Measurements from ENCODE around the gene TDRD9. TPM values are rescaled to one million over a fixed set of nuclear protein-coding genes. Genes with fewer than 3 reads are reported as not detected.

Gene TDRD9
- total RNA-seq, 1 experiment from 2014 or later: not detected

DNA sequence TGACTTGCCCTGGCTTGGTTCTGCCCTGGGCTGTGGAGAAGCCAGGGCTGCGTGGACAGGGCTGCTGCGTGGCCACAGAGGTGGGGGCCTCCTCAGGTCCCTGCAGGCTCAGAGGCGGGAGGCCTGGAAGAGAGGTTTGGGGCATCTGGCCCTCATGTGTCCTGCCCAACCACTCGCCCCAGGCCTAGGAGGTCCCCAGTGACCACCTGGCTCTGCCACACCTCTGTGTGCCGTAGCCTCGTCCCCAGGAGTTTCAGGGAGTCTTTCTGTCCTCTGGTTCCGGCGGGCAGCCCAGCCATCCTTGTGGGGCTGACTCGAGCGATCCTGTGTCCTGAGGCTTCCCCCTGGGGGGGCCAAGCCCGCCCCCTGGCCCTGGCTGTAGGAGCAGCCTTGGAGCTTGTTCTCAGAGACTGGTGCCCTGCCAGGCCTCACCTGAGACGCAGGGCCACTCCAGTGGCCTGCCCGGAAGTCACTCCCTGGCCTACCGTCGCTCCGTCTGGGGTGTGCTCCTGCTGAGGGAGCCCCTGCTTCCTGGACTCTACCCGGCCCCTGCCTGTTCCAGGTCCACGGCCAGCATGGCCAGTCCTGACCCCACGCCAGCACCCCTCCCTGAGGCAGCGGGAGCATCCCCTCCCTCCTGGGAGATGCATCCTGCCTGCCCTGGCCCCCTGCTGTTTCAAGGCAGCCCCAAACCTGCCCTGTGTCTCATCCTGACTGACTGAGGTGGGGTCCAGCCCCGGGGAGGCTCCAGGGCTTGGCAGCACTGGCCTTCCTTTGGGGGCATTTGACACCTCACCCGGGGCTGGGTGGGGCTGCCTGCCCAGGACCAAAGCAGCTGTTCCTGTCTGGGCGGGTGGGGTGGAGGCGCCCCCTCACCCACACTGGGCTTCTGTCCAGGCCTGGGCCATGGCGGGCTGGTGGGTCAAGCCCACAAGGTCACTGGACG is 171.1 kb downstream of the TDRD9 start:
- DNase-seq (ENCODE audit: extremely low read depth, low read depth): no peak

DNA sequence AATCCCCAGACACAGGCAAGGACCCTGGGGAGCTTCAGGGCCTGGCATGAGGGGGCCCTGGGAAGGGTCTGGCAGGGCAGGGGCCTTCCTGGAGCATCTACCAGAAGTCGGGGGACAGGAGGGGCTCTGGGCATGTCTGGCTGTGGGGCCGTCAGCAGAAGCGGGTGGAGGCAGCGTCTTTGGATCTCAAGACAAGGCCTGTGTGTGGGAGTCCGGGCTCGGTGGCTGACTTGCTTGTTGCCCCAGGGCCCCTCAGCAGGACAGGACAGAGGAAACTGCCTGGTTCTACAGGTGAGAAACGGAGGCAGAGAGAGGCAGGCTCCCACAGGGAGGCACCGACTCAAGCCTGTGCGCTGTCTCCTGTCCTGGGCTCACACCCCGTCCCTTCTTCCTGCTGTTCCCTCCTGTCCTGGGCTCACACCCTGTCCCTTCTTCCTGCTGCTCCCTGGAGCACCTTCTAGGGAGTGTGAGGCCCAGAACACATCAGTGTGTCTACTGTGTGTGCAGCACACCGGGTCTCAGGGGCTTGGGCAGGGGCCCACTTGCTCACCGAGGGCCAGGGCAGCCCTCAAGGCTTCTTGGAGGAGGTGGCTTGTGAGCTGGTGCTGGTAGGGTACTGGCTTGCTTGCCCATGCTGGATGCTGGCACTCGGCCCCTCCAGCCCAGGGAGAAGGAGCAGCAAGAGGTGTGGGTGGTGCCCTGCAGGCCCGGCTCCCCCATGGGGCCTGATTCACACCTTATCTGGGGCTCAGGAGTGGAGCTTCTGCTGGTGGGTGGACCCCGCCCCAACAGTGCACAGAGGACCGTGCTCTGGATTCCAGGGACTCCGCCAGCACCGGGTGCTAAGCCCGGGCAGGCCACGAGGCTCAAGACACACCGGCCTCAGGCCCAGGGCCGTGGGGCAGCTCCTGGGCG is 172.2 kb downstream of the TDRD9 start:
- DNase-seq (ENCODE audit: extremely low read depth, low read depth): no peak

DNA sequence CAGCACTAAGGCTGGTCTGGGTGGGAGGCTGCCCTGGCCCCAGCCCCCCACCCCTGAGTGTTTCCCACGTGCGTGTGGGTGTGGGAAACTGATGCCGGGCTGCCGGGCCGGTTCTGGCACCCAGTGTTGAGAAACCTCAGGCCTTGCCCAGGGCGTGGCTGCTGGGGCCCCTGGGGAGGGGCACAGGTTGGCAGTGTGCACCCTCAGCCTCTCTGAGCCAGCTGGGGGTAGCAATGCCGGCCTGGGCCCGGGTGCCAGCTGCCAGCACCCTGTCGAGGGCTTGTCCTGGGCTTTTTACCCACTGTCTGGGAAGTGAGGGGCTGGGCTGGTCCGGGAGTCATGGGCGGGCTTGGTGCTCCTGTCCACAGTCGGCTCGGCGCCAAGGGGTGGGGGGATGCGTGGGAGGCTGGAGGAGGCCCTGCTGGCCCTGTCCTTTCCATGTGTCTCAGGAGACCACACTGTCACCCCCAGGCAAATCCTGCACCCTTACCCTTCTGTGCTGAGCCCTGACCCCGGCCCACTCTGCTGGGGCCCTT is 172.9 kb downstream of the TDRD9 start:
- no peak for DNase-seq (ENCODE audit: extremely low read depth, low read depth)

DNA sequence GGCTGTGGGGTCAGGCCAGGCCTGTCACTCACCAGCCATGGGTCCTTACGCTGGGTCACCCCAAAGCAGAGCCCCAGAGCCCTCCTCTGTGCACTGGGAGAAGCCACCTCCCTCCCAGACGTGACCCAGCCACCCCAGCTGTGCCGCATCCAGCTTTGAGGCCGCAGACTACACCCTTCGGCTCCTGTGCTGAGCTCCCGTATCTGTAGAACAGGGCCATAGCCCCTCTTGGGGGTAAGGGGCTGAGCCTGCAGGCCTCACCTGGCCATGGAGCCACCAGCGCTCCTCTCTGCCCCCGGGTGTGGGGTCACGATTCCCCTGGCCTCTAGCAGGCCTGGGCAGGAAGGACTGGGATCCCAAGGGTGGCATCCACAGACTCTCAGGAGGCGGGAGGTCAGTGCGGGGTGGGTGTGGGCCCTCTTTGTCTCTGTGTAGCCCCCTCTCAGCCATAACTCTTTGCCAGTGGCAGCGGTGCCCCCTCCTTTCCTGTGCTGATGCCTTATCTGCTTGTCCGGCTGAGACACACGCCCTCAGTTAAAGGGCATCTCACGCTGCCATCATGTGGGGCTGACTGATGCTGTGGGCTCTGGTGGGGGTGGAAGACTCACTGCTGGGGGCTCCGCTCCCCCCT is 173.5 kb downstream of the TDRD9 start:
- DNase-seq (ENCODE audit: extremely low read depth, low read depth): no peak

Small RNA genes lying within 50 kb of the gene (small RNA-seq; reads per million reads assigned to genes)
- gene RN7SL634P: 0 to 0.06 reads per million in 2 experiments

Other genes with a start within 250 kb of the TDRD9 start
- 26.6 and 28.6 TPM in 2 replicates for gene XRCC3, start 213.0 kb upstream of the TDRD9 start, total RNA-seq (2014; rRNA removed; shearing (Covaris generic))
- 17.2 and 25.1 TPM in 2 replicates for gene ZFYVE21, start 212.6 kb upstream of the TDRD9 start, total RNA-seq (2014; rRNA removed; shearing (Covaris generic))
- 1.4 and 1.7 TPM in 2 replicates for gene PPP1R13B, start 80.9 kb upstream of the TDRD9 start, total RNA-seq (2014; rRNA removed; shearing (Covaris generic))
- gene RD3L, start 14.1 kb downstream of the TDRD9 start, total RNA-seq (2014; rRNA removed; shearing (Covaris generic)): not detected in 2 replicates
- gene ASPG, start 157.2 kb downstream of the TDRD9 start, total RNA-seq (2014; rRNA removed; shearing (Covaris generic)): 0.14 and 0.50 TPM in 2 replicates
- 38.7 and 46.6 TPM in 2 replicates for gene KIF26A, start 210.1 kb downstream of the TDRD9 start, total RNA-seq (2014; rRNA removed; shearing (Covaris generic))